GM19193 (cell line): ENCODE data around the gene TMEM98.

Source experiments
- POLR2A ChIP-seq: IDR thresholded peaks from 4 replicates; pipeline ENCODE4 v1.6.1; 2011; ENCODE audit not compliant: insufficient read depth, insufficient read length; ENCODE audit errors: extremely low read depth

Gene TMEM98

DNA sequence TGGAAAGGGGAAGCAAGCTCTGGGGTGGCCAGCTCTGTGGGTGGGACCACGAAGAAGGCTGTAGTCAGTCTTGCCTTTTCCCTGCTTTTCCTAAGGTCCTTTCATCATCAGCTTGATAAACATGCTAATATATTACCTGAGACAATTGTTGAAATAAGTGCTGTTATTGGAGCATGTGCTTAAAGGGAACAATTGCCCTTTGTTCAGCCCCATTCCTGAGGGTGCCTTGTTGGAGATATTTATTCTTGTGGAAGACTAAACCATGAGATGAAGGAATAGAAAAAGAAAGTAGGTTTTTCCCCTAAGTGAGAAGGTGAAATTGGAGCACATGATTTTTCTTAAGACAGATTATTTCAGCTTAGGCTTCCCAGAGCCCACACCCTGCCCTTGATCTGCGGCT lies 7.8 kb downstream of the TMEM98 start:
- TF ChIP-seq POLR2A, result no peak

DNA sequence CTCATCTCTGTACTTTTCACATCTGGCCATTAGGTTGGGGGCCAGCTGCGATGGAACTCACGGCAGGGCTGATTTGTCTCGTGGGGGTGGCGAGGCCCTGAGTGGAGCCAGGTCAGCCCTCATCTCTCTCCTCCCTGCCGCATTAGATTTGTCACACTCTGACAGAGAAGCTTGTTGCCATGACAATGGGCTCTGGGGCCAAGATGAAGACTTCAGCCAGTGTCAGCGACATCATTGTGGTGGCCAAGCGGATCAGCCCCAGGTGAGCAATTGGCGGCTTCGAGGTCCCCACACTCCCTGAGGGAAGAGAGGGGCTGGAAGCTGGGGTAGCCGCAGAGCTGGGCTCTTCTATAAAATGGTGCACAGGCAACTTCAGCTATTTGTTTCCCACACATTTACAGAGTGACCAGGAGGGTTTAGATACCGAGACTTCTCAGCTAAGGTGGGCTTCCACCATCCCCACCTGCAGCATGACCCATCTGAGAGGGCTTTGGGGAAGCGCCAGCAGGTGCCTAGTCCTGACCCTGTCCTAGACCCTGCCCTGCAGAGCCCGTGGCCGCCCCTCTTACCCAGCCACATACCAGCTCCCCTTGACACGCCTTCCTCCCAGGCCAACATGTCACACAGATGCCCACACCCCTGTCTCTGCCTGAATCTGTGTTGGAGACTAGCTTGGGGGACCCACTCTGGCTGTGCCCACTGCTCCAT lies 8.4 kb downstream of the TMEM98 start:
- no peak for TF ChIP-seq POLR2A

DNA sequence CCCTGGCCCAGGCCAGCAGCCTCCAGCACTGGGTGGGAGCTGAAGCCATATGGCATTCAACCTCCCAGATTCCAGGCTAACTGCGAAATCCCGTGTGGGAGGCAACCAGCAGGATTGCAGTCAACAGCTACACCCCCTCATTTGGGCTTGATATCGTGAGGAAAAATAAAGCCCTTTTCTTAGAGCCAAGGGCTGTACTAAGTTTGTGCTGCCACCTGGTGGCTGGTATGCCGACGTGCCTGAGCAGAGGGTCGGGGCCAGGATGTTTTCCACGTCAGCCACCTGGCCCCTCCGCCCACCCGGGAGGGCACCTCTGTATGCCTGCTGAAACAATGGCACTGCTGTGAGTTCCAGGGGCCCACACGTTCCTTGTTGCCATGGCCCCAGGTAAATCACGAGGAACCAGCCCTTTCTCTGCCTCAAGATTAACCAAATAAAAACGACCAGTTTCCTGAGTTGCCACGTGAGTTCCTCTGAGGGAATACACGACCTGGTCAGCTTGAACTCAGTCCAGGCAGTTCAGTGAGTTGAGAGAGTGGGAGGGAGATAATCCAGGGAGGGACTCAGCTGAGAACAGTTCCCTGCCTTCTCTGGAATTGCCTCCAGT lies 9.0 kb downstream of the TMEM98 start:
- no peak for TF ChIP-seq POLR2A

DNA sequence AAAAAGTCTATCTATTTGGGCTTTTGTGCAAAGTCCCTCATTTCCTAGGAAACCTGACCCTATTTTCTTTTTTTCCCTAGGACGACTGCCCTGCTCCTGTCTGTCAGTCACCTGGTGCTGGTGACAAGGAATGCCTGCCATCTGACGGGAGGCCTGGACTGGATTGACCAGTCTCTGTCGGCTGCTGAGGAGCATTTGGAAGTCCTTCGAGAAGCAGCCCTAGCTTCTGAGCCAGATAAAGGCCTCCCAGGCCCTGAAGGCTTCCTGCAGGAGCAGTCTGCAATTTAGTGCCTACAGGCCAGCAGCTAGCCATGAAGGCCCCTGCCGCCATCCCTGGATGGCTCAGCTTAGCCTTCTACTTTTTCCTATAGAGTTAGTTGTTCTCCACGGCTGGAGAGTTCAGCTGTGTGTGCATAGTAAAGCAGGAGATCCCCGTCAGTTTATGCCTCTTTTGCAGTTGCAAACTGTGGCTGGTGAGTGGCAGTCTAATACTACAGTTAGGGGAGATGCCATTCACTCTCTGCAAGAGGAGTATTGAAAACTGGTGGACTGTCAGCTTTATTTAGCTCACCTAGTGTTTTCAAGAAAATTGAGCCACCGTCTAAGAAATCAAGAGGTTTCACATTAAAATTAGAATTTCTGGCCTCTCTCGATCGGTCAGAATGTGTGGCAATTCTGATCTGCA lies 12.9 kb downstream of the TMEM98 start:
- no peak for TF ChIP-seq POLR2A

DNA sequence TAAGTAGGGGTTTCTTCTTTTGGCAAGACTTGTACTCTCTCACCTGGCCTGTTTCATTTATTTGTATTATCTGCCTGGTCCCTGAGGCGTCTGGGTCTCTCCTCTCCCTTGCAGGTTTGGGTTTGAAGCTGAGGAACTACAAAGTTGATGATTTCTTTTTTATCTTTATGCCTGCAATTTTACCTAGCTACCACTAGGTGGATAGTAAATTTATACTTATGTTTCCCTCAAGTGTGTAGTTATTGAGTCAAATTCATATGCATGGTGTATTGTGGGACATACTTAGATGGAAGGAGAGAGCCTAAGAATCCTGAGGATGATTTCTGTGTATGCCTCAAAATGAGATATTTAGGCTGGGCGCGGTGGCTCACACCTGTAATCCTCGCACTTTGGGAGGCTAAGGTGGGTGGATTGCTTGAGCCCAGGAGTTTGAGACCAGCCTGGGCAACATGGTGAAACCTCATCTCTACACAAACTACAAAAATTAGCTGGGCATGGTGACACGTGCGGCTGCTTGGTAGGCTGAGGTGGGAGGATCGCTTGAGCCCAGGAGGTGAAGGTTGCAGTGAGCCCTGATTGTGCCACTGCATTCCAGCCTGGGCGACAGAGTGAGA lies 13.6 kb downstream of the TMEM98 start:
- TF ChIP-seq POLR2A, result no peak

DNA sequence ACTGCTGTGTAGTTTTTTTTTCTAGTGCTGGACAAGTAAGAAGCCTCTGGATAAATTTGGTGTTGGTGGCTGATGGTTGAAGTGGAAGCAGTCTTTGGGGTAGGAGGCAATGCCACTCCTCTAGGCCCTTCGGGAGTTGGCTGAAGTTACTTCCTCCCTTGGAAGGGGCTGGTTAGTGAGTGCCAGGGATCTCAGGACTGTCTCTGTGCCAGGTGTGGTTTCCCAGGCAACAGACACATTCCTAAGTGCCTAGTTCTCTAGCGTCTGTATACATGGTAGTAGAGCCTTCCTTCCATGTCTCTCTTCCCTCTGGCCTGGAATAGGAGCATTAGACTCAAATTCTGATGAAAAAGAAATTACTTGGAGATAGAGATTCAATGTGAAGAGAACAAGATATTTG lies 15.3 kb downstream of the TMEM98 start:
- TF ChIP-seq POLR2A, result no peak

DNA sequence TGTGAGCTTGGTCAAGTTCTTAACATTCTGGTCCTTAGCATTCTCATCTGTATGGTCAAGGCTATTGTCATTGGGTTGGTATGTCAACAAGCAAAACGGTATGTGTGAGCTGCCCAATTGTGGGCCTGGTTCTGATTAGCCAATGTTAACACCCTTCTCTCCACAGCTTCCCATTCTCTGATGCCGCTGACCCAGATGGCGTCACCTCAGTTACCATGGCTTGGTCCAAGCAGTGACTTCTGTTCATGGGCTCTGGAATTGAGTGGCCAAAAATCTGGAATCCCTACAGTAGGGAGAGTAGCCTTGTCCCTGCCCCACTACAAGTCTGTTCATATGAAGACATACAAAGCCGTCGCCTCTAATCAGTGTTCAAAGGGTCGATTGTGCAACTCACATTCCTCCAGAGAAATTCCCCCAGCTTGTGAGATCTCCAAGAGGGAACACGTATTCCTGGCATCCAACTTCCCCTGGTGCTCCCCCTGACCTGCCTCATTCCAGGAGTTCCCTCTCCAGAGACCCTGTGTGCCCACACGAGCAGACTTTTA lies 15.8 kb downstream of the TMEM98 start:
- no peak for TF ChIP-seq POLR2A

DNA sequence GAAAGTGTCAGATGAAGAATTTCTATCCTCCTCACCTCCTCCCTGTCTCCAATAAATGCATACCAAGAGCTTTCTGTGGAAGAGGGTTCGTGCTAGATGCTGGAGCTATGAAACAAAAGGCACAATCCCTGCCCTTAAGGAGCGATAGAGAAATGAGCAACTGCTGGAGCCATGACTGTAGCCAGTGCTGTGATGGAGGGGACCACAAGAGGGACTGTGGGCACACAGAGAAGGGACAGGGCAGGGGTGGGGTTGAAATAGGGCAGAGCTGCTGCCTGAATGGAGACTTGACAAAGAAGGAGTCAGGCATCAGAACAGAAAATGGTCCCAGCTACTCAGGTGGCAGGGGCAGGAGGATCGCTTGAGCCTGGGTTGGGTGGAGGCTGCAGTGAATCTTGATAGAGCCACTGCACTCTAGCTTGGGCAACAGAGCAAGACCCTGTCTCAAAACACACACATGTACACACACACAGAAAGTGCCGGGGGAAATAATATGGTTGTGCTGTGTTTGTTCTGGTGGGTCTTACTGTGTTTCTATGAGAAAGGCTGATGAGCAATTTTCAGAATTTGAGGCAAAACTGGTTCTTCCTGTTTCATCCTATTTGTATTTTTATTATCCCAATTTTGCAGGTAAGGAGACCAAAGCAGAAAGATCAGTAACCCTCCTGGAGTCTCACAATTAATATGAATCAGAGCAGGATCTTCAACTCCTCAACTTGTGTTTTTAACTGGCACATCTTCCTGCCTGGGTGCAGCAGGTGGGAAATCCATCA lies 16.5 kb downstream of the TMEM98 start:
- no peak for TF ChIP-seq POLR2A

DNA sequence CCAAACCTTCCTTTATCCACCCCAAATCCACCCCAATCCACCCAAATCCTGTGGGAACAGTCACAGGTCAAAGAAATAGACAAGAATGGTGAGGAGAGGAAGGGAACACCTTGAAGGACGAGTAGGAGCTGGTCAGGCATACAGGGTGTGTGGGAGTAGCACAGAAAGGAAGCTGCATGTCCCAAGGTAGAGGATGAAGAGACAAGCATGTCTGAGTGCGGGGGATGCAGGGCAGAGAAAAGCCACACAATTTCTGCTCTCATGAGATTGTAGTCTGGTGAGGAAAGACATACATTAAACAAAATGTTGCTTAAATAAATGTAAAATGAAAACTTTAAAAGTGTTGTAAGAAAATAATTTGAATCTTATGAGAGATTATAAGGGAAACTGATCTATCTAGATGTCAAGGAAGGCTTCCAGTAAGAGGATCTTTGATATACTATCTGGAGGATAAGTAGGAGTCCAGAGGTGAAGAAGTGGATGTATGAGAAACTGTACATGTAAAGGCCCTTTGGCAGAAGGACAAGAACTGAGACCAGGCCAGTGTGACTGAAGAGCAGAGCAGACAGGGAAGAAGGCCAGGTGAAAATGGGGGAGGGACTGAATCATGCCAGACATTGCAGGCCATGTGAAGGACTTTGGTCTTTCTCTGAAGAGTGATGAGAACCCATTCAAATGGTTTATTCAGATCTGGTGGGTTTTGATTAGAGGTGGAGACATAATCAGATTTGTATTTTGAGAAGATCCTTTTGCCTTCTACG lies 18.6 kb downstream of the TMEM98 start:
- no peak for TF ChIP-seq POLR2A

DNA sequence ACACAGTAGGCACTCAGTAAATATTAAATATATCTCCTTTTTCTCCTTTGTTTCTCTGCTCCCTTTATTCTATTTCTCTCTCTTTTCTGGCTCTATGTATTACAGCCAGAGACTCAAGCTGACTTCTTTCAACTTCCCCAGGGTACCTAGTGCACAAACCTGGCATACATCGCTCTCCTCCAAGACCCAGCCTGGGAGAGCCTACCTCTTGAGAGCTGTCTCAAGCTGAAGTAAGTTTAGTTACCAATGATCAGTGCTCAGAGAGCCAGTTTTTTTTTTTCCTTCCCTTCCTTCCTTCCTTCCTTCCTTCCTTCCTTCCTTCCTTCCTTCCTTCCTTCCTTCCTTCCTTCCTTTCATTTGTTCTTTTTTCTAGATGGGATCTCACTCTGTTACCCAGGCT lies 19.8 kb downstream of the TMEM98 start:
- no peak for TF ChIP-seq POLR2A

DNA sequence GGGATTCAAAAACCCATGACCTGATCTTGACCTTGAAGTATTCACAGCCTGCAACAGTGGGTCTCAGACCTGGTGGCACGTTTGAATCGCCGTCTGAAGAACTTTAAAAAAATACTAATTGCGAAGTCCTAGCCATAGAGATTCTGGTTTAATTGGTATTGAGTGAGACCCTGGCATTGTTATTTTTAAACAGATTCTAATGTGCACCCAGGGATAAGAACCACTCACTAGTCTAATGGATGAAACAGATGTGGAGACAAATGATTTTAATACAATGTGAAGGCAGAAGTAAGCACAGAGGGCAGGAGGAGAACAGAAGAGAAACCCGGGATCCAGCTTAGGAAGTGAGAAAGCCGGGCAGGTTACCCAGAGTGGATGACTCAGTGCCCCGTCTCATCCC lies 21.2 kb downstream of the TMEM98 start:
- TF ChIP-seq POLR2A, result no peak

DNA sequence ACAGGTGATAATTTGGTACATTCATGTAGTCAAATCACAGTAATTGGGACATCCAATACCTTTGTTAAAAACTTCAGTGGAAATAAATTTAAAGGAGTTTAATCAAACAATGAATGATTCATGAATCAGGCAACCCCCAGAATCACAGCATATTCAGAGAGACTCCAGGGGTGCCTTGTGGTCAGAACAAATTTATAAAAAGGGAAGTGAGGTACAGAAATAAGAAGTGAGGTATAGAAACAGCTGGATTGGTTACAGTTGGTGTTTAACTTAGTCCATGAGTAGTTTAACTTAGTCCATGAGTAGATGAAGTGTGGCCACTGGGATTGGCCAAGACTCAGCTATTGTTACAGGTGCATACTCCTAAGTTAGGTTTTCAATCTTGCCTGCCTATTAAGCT lies 25.1 kb downstream of the TMEM98 start:
- TF ChIP-seq POLR2A, result no peak

DNA sequence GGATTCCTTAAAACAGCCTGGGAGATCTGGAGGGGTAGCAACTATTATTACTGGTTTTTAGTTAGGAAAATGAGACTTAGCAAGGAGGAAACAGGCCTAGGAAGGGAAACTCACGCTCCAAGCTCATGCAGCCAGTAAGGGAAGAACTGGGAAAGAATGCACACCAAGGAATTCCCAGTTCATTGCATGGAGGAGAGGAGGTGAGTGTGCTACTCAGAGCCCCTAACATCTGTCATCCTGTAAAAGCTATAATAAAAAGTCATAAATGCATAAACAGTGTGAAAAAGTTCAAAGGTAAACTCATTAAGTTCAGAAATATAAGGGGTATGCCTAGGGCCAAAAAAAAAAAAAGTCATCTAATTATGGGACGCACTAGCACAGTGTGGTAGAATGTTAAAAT lies 25.9 kb downstream of the TMEM98 start:
- TF ChIP-seq POLR2A, result no peak

DNA sequence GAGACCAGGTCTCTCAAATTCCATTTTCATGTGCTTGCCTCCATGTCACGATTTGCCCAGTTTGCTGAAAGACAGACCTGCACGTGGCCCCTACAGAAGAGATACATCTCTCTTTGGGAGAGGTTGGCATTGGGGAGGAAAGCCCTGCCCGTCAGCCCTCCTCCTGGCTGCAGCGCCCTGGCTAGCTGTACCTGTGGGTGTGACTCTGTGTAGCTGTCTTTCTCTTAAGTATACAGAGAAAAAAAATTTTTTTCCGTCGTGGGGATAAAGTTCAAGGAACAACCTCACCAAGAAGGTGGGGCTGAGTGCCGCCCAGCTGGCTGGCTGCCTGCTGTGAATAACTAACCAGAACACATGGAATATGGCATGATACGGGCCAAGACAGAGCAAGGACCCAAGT lies 26.5 kb downstream of the TMEM98 start:
- TF ChIP-seq POLR2A, result no peak
